HEK293 (cell line): Measurements from ENCODE around the gene CTIF.

Experiments
- GLI2 ChIP-seq: fragments of 450-650 bp; formaldehyde crosslinking; IDR thresholded peaks from 2 replicates; pipeline ENCODE4; 2017; ENCODE audit warnings: missing biosample characterization, missing genetic modification characterization, low read depth, borderline replicate concordance
- ZFP37 ChIP-seq: fragments of 450-650 bp; formaldehyde crosslinking; IDR thresholded peaks from 2 replicates; pipeline ENCODE4 v1.5.1; 2016; ENCODE audit warnings: missing biosample characterization, missing genetic modification characterization
- ZNF140 ChIP-seq: fragments of 450-650 bp; formaldehyde crosslinking; IDR thresholded peaks from 2 replicates; pipeline ENCODE4 v1.5.1; 2016; ENCODE audit warnings: missing biosample characterization, missing genetic modification characterization
- ZNF266 ChIP-seq: fragments of 450-650 bp; formaldehyde crosslinking; IDR thresholded peaks from 2 replicates; pipeline ENCODE4 v1.5.1; 2016; ENCODE audit warnings: missing biosample characterization, missing genetic modification characterization, low read depth
- ZNF394 ChIP-seq: fragments of 450-650 bp; formaldehyde crosslinking; IDR thresholded peaks from 2 replicates; pipeline ENCODE4 v1.5.1; 2016; ENCODE audit warnings: missing biosample characterization, missing genetic modification characterization, mild to moderate bottlenecking, moderate library complexity, borderline replicate concordance
- ZNF426 ChIP-seq: fragments of 450-650 bp; formaldehyde crosslinking; IDR thresholded peaks from 2 replicates; pipeline ENCODE4 v1.5.1; 2017; ENCODE audit warnings: missing biosample characterization, missing genetic modification characterization, mild to moderate bottlenecking, inconsistent platforms, moderate library complexity
- ZNF510 ChIP-seq: fragments of 450-650 bp; formaldehyde crosslinking; IDR thresholded peaks from 2 replicates; pipeline ENCODE4 v1.5.1; 2018; ENCODE audit warnings: mild to moderate bottlenecking, missing genetic modification characterization, missing biosample characterization; ENCODE audit not compliant: insufficient replicate concordance
- ZNF555 ChIP-seq: fragments of 450-650 bp; formaldehyde crosslinking; conservative IDR thresholded peaks from 2 replicates; pipeline ENCODE4 v1.5.1; 2017; ENCODE audit warnings: missing biosample characterization, mild to moderate bottlenecking, missing genetic modification characterization, inconsistent platforms
- ZNF558 ChIP-seq: fragments of 450-650 bp; formaldehyde crosslinking; IDR thresholded peaks from 2 replicates; pipeline ENCODE4 v1.5.1; 2016; ENCODE audit warnings: missing biosample characterization, missing genetic modification characterization
- ZNF623 ChIP-seq: fragments of 450-650 bp; formaldehyde crosslinking; IDR thresholded peaks from 2 replicates; pipeline ENCODE4 v1.5.1; 2016; ENCODE audit warnings: missing biosample characterization, missing genetic modification characterization
- ZNF629 ChIP-seq: fragments of 450-650 bp; formaldehyde crosslinking; IDR thresholded peaks from 2 replicates; pipeline ENCODE4 v1.5.1; 2017; ENCODE audit warnings: missing biosample characterization, missing genetic modification characterization
- ZNF654 ChIP-seq: fragments of 450-650 bp; formaldehyde crosslinking; IDR thresholded peaks from 2 replicates; pipeline ENCODE4 v1.5.1; 2016; ENCODE audit warnings: low read depth, missing biosample characterization, missing genetic modification characterization
- ZXDB ChIP-seq: fragments of 450-650 bp; formaldehyde crosslinking; IDR thresholded peaks from 2 replicates; pipeline ENCODE4 v1.5.1; 2016; ENCODE audit warnings: missing biosample characterization, missing genetic modification characterization
- TF ChIP-seq, protein P1 (sequence below): fragments of 450-650 bp; formaldehyde crosslinking; conservative IDR thresholded peaks from 2 replicates; pipeline ENCODE4 v1.5.1; 2016; ENCODE audit warnings: low read depth, missing biosample characterization, missing genetic modification characterization
- TF ChIP-seq, protein P2 (sequence below): fragments of 450-650 bp; formaldehyde crosslinking; IDR thresholded peaks from 2 replicates; pipeline ENCODE4 v1.5.1; 2016; ENCODE audit warnings: missing biosample characterization, missing genetic modification characterization, borderline replicate concordance
- TF ChIP-seq, protein P3 (sequence below): fragments of 450-650 bp; formaldehyde crosslinking; IDR thresholded peaks from 2 replicates; pipeline ENCODE4 v1.5.1; 2016; ENCODE audit warnings: missing biosample characterization, missing genetic modification characterization
- TF ChIP-seq, protein P4 (sequence below): fragments of 450-650 bp; formaldehyde crosslinking; IDR thresholded peaks from 2 replicates; pipeline ENCODE4 v1.5.1; 2016; ENCODE audit warnings: missing biosample characterization, missing genetic modification characterization

CTIF gene

DNA sequence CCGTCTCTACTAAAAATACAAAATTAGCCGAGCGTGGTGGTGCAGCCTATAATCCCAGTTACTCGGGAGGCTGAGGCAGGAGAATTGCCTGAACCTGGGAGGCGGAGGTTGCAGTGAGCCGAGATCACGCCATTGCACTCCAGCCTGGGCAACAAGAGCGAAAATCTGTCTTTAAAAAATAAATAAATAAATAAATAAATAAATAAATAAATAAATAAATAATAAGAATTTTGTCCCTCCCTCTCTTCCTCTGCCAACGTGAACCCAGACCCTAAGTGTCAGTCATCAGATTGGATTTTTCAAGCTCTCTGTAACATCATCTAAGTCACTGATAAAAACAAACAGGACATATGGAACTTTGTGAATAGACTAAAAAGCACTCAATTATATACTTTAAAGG is 178.4 kb downstream of the CTIF start (continued):
- TF ChIP-seq, protein P1, sequence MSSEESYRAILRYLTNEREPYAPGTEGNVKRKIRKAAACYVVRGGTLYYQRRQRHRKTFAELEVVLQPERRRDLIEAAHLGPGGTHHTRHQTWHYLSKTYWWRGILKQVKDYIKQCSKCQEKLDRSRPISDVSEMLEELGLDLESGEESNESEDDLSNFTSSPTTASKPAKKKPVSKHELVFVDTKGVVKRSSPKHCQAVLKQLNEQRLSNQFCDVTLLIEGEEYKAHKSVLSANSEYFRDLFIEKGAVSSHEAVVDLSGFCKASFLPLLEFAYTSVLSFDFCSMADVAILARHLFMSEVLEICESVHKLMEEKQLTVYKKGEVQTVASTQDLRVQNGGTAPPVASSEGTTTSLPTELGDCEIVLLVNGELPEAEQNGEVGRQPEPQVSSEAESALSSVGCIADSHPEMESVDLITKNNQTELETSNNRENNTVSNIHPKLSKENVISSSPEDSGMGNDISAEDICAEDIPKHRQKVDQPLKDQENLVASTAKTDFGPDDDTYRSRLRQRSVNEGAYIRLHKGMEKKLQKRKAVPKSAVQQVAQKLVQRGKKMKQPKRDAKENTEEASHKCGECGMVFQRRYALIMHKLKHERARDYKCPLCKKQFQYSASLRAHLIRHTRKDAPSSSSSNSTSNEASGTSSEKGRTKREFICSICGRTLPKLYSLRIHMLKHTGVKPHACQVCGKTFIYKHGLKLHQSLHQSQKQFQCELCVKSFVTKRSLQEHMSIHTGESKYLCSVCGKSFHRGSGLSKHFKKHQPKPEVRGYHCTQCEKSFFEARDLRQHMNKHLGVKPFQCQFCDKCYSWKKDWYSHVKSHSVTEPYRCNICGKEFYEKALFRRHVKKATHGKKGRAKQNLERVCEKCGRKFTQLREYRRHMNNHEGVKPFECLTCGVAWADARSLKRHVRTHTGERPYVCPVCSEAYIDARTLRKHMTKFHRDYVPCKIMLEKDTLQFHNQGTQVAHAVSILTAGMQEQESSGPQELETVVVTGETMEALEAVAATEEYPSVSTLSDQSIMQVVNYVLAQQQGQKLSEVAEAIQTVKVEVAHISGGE (tag by site-specific recombination) = peak; percentile 84
- TF ChIP-seq ZNF510 (tag by site-specific recombination) (peak; percentile 85), ZXDB (tag by site-specific recombination) (peak; percentile 70), ZNF654 (tag by site-specific recombination) (peak; percentile 50), ZNF623 (tag by site-specific recombination) (peak; percentile 82), ZNF140 (tag by site-specific recombination) (peak; percentile 90), ZNF558 (tag by site-specific recombination) (peak; percentile 85), ZNF555 (tag by site-specific recombination) (peak; percentile 93), ZFP37 (tag by site-specific recombination) (peak; percentile 82), ZNF426 (tag by site-specific recombination) (peak; percentile 95), GLI2 (tag by site-specific recombination) (peak; percentile 54; the same call in 1 of the 2 replicates), ZNF394 (peak; percentile 97), ZNF629 (tag by site-specific recombination) (peak; percentile 49; the same call in 1 of the 2 replicates), ZNF266 (peak; percentile 91)
- TF ChIP-seq, protein P2, sequence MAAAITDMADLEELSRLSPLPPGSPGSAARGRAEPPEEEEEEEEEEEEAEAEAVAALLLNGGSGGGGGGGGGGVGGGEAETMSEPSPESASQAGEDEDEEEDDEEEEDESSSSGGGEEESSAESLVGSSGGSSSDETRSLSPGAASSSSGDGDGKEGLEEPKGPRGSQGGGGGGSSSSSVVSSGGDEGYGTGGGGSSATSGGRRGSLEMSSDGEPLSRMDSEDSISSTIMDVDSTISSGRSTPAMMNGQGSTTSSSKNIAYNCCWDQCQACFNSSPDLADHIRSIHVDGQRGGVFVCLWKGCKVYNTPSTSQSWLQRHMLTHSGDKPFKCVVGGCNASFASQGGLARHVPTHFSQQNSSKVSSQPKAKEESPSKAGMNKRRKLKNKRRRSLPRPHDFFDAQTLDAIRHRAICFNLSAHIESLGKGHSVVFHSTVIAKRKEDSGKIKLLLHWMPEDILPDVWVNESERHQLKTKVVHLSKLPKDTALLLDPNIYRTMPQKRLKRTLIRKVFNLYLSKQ (tag by site-specific recombination) = peak; percentile 60; the same call in 1 of the 2 replicates
- TF ChIP-seq, protein P3, sequence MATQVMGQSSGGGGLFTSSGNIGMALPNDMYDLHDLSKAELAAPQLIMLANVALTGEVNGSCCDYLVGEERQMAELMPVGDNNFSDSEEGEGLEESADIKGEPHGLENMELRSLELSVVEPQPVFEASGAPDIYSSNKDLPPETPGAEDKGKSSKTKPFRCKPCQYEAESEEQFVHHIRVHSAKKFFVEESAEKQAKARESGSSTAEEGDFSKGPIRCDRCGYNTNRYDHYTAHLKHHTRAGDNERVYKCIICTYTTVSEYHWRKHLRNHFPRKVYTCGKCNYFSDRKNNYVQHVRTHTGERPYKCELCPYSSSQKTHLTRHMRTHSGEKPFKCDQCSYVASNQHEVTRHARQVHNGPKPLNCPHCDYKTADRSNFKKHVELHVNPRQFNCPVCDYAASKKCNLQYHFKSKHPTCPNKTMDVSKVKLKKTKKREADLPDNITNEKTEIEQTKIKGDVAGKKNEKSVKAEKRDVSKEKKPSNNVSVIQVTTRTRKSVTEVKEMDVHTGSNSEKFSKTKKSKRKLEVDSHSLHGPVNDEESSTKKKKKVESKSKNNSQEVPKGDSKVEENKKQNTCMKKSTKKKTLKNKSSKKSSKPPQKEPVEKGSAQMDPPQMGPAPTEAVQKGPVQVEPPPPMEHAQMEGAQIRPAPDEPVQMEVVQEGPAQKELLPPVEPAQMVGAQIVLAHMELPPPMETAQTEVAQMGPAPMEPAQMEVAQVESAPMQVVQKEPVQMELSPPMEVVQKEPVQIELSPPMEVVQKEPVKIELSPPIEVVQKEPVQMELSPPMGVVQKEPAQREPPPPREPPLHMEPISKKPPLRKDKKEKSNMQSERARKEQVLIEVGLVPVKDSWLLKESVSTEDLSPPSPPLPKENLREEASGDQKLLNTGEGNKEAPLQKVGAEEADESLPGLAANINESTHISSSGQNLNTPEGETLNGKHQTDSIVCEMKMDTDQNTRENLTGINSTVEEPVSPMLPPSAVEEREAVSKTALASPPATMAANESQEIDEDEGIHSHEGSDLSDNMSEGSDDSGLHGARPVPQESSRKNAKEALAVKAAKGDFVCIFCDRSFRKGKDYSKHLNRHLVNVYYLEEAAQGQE (tag by site-specific recombination) = peak; percentile 79
- TF ChIP-seq, protein P4, sequence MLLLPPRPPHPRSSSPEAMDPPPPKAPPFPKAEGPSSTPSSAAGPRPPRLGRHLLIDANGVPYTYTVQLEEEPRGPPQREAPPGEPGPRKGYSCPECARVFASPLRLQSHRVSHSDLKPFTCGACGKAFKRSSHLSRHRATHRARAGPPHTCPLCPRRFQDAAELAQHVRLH (tag by site-specific recombination) = peak; percentile 73; the same call in 1 of the 2 replicates
